Measurements from ENCODE around the gene UBAC2.

- TF ChIP-seq CTCF (conservative IDR thresholded peaks at IDR 0.05) = no peak
- TF ChIP-seq EZH2 (IDR thresholded peaks at IDR 0.05; ENCODE audit: low read depth) = no peak
These were observed 155.3 kb downstream of the UBAC2 start for GRCh38 chr13:99356012-99356261.

Data from PC-9 (cell line).